Measurements from ENCODE around the gene FKBP4.
"Not testable (repeated sequence)": the region's sequence is repeated elsewhere in the genome, so short reads cannot be mapped to it uniquely, and the experiment has no call there.

FKBP4 gene

DNA sequence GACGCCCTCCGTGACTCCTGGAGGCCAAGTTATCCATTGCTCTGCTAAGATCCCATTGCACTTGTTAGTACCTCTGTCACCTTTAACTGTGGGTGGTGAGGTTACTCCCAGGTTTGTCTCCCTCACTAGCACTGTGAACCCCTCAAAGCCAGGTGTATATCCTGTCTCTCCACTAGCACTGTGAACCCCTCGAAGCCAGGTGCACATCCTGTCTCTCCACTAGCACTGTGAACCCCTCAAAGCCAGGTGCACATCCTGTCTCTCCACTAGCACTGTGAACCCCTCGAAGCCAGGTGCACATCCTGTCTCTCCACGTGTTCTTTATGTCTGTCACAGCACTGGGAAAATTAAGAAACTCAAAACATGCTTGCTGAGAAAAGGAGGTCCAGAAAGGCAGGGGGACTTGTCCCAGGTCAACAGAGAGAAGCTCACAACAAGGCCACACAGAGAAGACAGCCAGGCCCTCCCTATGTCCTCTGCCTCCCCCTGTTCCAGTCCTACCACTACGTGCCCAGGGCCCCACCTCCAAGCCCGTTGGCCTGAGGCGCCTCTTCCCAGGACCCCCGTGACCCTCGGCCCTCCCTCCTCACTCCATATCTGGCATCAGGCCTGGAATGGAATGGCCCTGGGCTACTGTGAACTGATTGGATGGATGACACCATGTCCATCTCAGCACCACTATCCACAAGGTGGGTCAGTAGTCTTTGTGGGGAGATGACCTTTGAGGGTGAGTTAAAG lies 26.4 kb upstream of the FKBP4 start:
- TF ChIP-seq, protein P1, sequence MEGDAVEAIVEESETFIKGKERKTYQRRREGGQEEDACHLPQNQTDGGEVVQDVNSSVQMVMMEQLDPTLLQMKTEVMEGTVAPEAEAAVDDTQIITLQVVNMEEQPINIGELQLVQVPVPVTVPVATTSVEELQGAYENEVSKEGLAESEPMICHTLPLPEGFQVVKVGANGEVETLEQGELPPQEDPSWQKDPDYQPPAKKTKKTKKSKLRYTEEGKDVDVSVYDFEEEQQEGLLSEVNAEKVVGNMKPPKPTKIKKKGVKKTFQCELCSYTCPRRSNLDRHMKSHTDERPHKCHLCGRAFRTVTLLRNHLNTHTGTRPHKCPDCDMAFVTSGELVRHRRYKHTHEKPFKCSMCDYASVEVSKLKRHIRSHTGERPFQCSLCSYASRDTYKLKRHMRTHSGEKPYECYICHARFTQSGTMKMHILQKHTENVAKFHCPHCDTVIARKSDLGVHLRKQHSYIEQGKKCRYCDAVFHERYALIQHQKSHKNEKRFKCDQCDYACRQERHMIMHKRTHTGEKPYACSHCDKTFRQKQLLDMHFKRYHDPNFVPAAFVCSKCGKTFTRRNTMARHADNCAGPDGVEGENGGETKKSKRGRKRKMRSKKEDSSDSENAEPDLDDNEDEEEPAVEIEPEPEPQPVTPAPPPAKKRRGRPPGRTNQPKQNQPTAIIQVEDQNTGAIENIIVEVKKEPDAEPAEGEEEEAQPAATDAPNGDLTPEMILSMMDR (IDR thresholded peaks at IDR 0.05; ENCODE audit: control insufficient read depth, extremely low read depth, insufficient read depth), result no peak

DNA sequence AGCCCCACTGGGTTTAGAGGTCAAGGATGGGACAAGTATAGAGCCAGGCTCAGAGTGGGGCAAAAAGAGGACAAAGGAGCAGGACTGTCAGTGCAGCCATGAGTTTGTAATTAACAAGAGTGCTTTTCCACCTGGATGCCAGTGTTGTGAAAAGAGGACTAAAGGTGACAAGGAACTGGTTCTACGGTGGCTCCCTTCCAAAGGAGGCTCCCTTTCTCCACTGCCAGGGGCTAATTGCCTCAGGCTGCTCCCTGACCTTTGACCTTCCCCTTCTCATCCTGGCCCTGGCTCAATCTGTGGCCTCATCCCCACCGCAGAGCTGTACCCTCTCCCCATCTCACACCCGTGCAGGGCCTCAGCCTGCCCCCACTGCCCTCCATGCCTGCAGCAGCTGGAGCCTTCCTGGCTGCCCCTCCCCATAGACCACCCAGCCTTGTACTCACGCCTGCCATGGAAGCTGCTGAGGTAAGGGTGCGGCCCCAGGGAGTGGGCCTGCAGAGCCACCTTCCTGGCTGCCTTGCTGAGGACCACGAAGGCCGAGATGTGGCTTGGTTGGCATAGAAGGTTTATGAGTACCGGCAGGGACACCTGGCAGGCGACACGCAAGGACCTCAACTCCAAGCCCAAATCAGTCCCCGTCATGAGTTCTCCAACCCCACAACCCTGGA lies 24.8 kb upstream of the FKBP4 start:
- H3K4me3 ChIP-seq (ENCODE audit: low read depth, low read length), result 0 out of 2 replicates have a peak overlapping the region, but pooled peaks have one; percentile 4
- peak; percentile 57 for DNase-seq (ENCODE audit: low read depth)
- TF ChIP-seq, protein P1 (IDR thresholded peaks at IDR 0.05; ENCODE audit: control insufficient read depth, extremely low read depth, insufficient read depth), result no peak

More for the DNA sequence above, 26.4 kb upstream of the FKBP4 start:
- DNase-seq (ENCODE audit: low read depth), result no peak
- H3K4me3 ChIP-seq (ENCODE audit: low read depth, low read length), result no peak overlapping the region

DNA sequence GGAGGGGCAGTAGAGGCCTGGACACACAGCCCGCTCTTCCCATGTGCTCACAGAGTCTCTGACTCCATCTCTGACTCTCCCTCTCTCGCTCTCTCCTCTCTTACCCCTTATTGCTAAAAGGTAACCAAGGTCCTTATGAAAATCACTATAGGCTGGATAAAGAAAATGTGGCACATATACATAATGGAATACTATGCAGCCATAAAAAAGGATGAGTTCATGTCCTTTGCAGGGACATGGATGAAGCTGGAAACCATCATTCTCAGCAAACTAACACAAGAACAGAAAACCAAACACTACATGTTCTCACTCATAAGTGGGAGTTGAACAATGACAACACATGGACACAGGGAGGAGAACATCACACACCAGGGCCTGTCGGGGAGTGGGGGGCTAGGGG lies 24.2 kb upstream of the FKBP4 start:
- H3K4me3 ChIP-seq (ENCODE audit: low read depth, low read length); DNase-seq (ENCODE audit: low read depth): not testable (repeated sequence)

DNA sequence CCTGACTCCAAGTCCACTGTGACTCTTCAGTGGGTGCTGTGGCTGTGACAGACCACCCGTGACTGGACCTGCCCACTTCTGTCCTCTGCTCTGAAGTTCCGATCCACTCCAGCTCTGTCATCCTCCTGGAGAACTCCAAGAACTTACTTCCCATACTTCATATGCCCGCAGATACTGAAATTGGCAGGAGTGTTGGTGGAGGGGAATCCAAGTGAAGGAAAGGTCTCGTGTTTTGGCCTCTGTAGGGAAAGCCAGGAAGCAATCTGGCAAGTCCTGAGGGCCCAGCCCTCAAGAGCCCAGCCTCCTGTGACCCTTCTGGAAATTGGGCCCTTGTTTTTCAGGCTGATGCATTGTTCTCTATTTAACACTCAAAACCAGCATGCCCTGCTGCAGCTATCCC lies 22.4 kb upstream of the FKBP4 start:
- TF ChIP-seq, protein P1 (IDR thresholded peaks at IDR 0.05; ENCODE audit: control insufficient read depth, extremely low read depth, insufficient read depth), result no peak
- DNase-seq (ENCODE audit: low read depth), result no peak

DNA sequence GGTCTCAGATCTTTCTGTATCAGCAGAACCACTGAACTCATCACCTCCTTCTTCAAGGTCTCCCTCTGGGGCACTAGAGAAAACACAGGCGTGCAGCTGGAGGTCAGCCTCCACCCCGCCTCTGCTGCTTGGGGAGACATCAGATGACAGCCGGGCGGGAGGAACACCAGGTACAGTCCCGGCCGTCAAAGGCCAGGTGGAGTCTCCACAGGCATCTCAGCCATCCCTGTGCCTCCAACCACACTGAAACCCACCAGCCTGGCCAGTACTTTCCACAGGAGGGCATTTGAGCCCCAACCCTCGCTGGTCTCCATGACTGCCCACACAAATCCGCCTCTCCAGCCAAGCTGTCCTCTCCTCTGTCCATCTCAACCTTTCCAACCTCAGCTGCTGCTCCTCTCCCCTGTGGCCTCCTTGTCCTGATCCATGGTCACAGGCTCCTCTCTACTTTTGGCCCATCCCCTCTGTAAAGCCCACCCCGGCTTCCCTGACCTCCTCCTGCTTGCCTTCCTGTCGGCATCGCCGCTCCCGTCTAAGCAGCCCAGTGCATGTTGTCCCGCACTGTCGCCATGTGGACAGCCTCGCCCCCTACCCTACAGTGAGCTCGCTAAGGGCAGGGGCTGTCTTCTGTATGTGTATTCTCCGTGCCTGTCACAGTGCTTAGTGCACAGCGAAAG lies 21.4 kb upstream of the FKBP4 start:
- TF ChIP-seq, protein P1 (IDR thresholded peaks at IDR 0.05; ENCODE audit: control insufficient read depth, extremely low read depth, insufficient read depth), result no peak
- H3K4me3 ChIP-seq (ENCODE audit: low read depth, low read length), result no peak overlapping the region
- DNase-seq (ENCODE audit: low read depth), result no peak

More for the DNA sequence above, 22.4 kb upstream of the FKBP4 start:
- no peak overlapping the region for H3K4me3 ChIP-seq (ENCODE audit: low read depth, low read length)

DNA sequence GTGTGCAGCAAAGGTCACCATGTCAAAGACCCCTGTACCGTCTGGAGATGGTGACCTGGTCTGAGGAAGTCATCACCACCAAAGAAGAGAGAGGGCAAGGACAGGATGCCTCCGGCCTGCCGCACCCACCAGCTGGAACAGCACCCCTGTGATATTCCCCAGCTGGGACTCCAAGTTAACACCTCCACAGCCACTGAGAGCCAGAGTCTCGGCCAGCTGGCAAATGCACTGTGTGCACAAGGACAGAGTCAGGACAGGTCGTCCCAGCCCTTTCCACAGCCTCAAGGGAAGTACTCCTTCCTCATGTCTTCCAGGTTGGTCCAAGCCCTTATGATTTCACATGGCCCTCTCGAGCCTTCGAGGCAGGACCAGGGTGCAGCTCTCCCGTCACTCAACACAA lies 19.3 kb upstream of the FKBP4 start:
- DNase-seq (ENCODE audit: low read depth), result peak; percentile 83
- TF ChIP-seq, protein P1 (IDR thresholded peaks at IDR 0.05; ENCODE audit: control insufficient read depth, extremely low read depth, insufficient read depth), result no peak

DNA sequence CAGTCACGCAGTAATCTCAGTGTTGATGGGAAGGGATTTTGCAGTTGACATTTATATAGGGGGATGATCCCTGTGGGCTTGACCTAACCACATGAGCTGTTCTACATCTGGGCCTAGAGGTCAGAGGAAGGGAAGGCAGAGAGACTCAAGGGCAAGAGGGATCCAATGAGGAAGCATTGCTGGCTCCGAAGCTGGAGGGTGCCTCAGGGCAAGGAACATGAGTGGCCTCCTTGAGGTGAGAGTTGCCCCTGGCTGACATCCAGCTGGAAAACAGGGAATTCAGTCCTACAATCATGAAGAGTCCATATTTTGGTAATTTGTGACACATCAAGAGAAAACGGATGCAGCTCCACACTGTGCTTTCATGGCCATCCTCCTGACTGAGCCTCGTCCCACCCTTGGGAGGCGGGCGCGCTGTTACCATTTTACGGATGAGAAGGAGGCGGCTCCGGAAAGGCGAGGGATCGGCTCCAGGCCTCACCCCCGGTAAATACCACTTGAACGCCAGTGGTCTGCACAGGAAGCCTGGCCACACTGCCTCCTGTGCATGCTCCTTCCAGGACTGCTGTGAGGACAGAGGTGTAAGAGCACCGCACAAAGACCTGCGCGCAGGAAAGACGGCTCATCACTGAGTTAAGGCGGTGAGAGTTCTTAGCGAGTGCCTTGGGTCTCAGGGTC lies 18.5 kb upstream of the FKBP4 start:
- no peak for DNase-seq (ENCODE audit: low read depth)
- H3K4me3 ChIP-seq (ENCODE audit: low read depth, low read length), result no peak overlapping the region
- TF ChIP-seq, protein P1 (IDR thresholded peaks at IDR 0.05; ENCODE audit: control insufficient read depth, extremely low read depth, insufficient read depth), result no peak

More for the DNA sequence above, 19.3 kb upstream of the FKBP4 start:
- H3K4me3 ChIP-seq (ENCODE audit: low read depth, low read length), result no peak overlapping the region

All from LNCaP clone FGC (cell line).